HepG2 (cell line): ENCODE data around the gene TPRN. TPM values are rescaled to one million over a fixed set of nuclear protein-coding genes. Genes with fewer than 3 reads are reported as not detected.

Source experiments
- CSRNP2 ChIP-seq: sonication (generic); formaldehyde crosslinking; conservative IDR thresholded peaks from 2 replicates; pipeline ENCODE4 v1.8.0; 2022; ENCODE audit warnings: low read depth, missing genetic modification reagents
- DNMT1 ChIP-seq: sonication (generic); formaldehyde crosslinking; IDR thresholded peaks from 2 replicates; pipeline ENCODE4 v1.5.1; 2020; ENCODE audit warnings: mild to moderate bottlenecking, missing genetic modification reagents
- ELK4 ChIP-seq: sonication (generic); formaldehyde crosslinking; IDR thresholded peaks from 2 replicates; pipeline ENCODE4 v1.9.0; 2021; ENCODE audit warnings: missing genetic modification reagents, borderline replicate concordance
- FOXO1 ChIP-seq: sonication (generic); formaldehyde crosslinking; IDR thresholded peaks from 2 replicates; pipeline ENCODE4 v1.4.0; 2020; ENCODE audit warnings: missing genetic modification reagents
- GFI1 ChIP-seq: sonication (generic); formaldehyde crosslinking; IDR thresholded peaks from 2 replicates; pipeline ENCODE4 v1.5.0; 2020; ENCODE audit warnings: missing genetic modification reagents, mild to moderate bottlenecking, borderline replicate concordance
- HNF4A ChIP-seq: sonication (generic); formaldehyde crosslinking; IDR thresholded peaks from 2 replicates; pipeline ENCODE4 v1.4.0; 2020; ENCODE audit warnings: missing genetic modification reagents
- HOXA5 ChIP-seq: sonication (generic); formaldehyde crosslinking; IDR thresholded peaks from 2 replicates; pipeline ENCODE4 v1.4.0; 2020; ENCODE audit warnings: missing genetic modification reagents
- KAT7 ChIP-seq: IDR thresholded peaks from 2 replicates; pipeline ENCODE4 v1.6.1; 2018; ENCODE audit warnings: borderline replicate concordance, missing compliant biosample characterization
- MBD4 ChIP-seq: IDR thresholded peaks from 2 replicates; pipeline ENCODE4 v1.6.1; 2012; ENCODE audit warnings: low read length, inconsistent platforms, borderline replicate concordance
- NCOA2 ChIP-seq: sonication (generic); formaldehyde crosslinking; IDR thresholded peaks from 2 replicates; pipeline ENCODE4 v1.8.0; 2022; ENCODE audit warnings: inconsistent platforms
- REXO4 ChIP-seq: sonication (generic); formaldehyde crosslinking; IDR thresholded peaks from 2 replicates; pipeline ENCODE4 v1.8.0; 2022; ENCODE audit warnings: missing genetic modification reagents, mild to moderate bottlenecking, borderline replicate concordance
- SMAD3 ChIP-seq: sonication (generic); formaldehyde crosslinking; IDR thresholded peaks from 2 replicates; pipeline ENCODE4 v1.4.0; 2020; ENCODE audit warnings: missing genetic modification reagents
- SP1 ChIP-seq, 2 experiments: fragments of 450-650 bp in 1 of 2; sonication (generic) in 1 of 2; formaldehyde crosslinking in 1 of 2; IDR thresholded peaks; 2 replicates each; pipeline versions ENCODE4 v1.4.0 to v1.6.1; 2016 to 2020; ENCODE audit warnings: missing genetic modification reagents in 1 of 2
- SP140L ChIP-seq: sonication (generic); formaldehyde crosslinking; IDR thresholded peaks from 2 replicates; pipeline ENCODE4 v1.4.0; 2020; ENCODE audit warnings: missing genetic modification reagents, borderline replicate concordance
- TBP ChIP-seq: sonication (generic); formaldehyde crosslinking; IDR thresholded peaks from 2 replicates; pipeline ENCODE4 v1.5.0; 2020; ENCODE audit warnings: missing genetic modification reagents
- TCF12 ChIP-seq, 2 experiments: fragments of 450-650 bp in 1 of 2; sonication (generic) in 1 of 2; formaldehyde crosslinking in 1 of 2; IDR thresholded peaks; 2 replicates each; pipeline versions ENCODE4 v1.6.1 to v1.8.0; 2017 to 2022; ENCODE audit warnings: antibody characterized with exemption in 1 of 2, mild to moderate bottlenecking in 1 of 2, missing genetic modification reagents in 1 of 2, moderate library complexity in 1 of 2
- TSC22D2 ChIP-seq: sonication (generic); formaldehyde crosslinking; IDR thresholded peaks from 2 replicates; pipeline ENCODE4 v1.5.1; 2020; ENCODE audit warnings: missing genetic modification reagents, mild to moderate bottlenecking, borderline replicate concordance
- ZFX ChIP-seq: sonication (generic); formaldehyde crosslinking; IDR thresholded peaks from 2 replicates; pipeline ENCODE4 v1.4.0; 2020; ENCODE audit warnings: mild to moderate bottlenecking, low read depth, missing genetic modification reagents, moderate library complexity
- ZNF138 ChIP-seq: sonication (generic); formaldehyde crosslinking; IDR thresholded peaks from 2 replicates; pipeline ENCODE4 v1.5.0; 2020; ENCODE audit warnings: mild to moderate bottlenecking, low read depth, missing genetic modification reagents
- ZNF441 ChIP-seq: sonication (generic); formaldehyde crosslinking; IDR thresholded peaks from 2 replicates; pipeline ENCODE4 v1.7.0; 2021; ENCODE audit warnings: missing genetic modification reagents, borderline replicate concordance
- ZNF543 ChIP-seq: sonication (generic); formaldehyde crosslinking; IDR thresholded peaks from 2 replicates; pipeline ENCODE4 v1.4.0; 2020; ENCODE audit warnings: mild to moderate bottlenecking, missing genetic modification reagents
- ZNF574 ChIP-seq: sonication (generic); formaldehyde crosslinking; IDR thresholded peaks from 2 replicates; pipeline ENCODE4 v1.4.0; 2020; ENCODE audit warnings: missing genetic modification reagents
- ZNF644 ChIP-seq: IDR thresholded peaks from 2 replicates; pipeline ENCODE4 v1.6.1; 2016; ENCODE audit warnings: low read depth
- ZNF670 ChIP-seq: sonication (generic); formaldehyde crosslinking; IDR thresholded peaks from 2 replicates; pipeline ENCODE4 v1.8.0; 2022; ENCODE audit warnings: mild to moderate bottlenecking, missing genetic modification reagents, borderline replicate concordance
- ZNF776 ChIP-seq: sonication (generic); formaldehyde crosslinking; IDR thresholded peaks from 2 replicates; pipeline ENCODE4 v1.4.0; 2020; ENCODE audit warnings: mild to moderate bottlenecking, missing genetic modification reagents
- ZNF83 ChIP-seq: sonication (generic); formaldehyde crosslinking; IDR thresholded peaks from 2 replicates; pipeline ENCODE4 v1.4.0; 2020; ENCODE audit warnings: missing genetic modification reagents, mild to moderate bottlenecking, borderline replicate concordance
- polyA plus RNA-seq, 8 experiments: library from polyadenylated mRNA; depleted of rRNA in 3 of 8; stranded (reverse) in 7 of 8; unstranded in 1 of 8; fragments of >200 nt; fragmentation: Illumina TruSeq in 4 of 8; extraction: Trizol in 4 of 8; gene quantifications; 2 replicates each; pipeline versions ENCODE4 v1.2.1 to v1.2.3, GENCODE V29; 2011 to 2016; ENCODE audit warnings: low read depth in 4 of 8, missing spikeins in 1 of 8, mixed read lengths in 1 of 8; ENCODE audit not compliant: insufficient read depth in 1 of 8
- total RNA-seq, 5 experiments: library from RNA; depleted of rRNA; stranded (reverse); fragments of >200 nt; fragmentation: Illumina TruSeq; extraction: Trizol; gene quantifications; 2 replicates each; pipeline ENCODE4 v1.2.3, GENCODE V29; 2016; ENCODE audit warnings: low read depth in 1 of 5

TPRN gene
- total and polyA plus RNA-seq, 2 of the 13 experiments (the other 11 are each of a cell fraction or from before 2014, with no cell fraction given) = 10.1 to 19.2 TPM

GRCh38 chr9:137235424-137236237 lies 35.1 kb upstream of the TPRN start (continued):
- TF ChIP-seq ZFX (peak; percentile 8; the same call in 1 of the 2 replicates), DNMT1 (CRISPR knock-in tag) (no peak), ZNF543 (CRISPR knock-in tag) (no peak; the same call in 1 of the 2 replicates), CSRNP2 (CRISPR knock-in tag) (no peak), ZNF670 (CRISPR knock-in tag) (no peak), SMAD3 (CRISPR knock-in tag) (no peak), ZNF574 (CRISPR knock-in tag) (peak; percentile 54; the same call in 1 of the 2 replicates), MBD4 (no peak), KAT7 (no peak), GFI1 (CRISPR knock-in tag) (no peak), FOXO1 (CRISPR knock-in tag) (no peak), ZNF776 (CRISPR knock-in tag) (peak; percentile 30), SP140L (CRISPR knock-in tag) (no peak), ZNF83 (CRISPR knock-in tag) (no peak), ZNF138 (CRISPR knock-in tag) (no peak), REXO4 (no peak), TSC22D2 (CRISPR knock-in tag) (no peak), HOXA5 (CRISPR knock-in tag) (no peak), NCOA2 (no peak), ZNF441 (CRISPR knock-in tag) (no peak), ELK4 (CRISPR knock-in tag) (no peak), HNF4A (CRISPR knock-in tag) (peak; percentile 38; the same call in 1 of the 2 replicates), SP1 (IDR thresholded peaks at IDR 0.05) (no peak), SP1 (CRISPR knock-in tag; IDR thresholded peaks at IDR 0.05) (no peak), ZNF644 (CRISPR knock-in tag) (no peak), TCF12 (IDR thresholded peaks at IDR 0.05) (no peak), TCF12 (CRISPR knock-in tag; IDR thresholded peaks at IDR 0.05) (no peak), TBP (CRISPR knock-in tag) (no peak)
